T-helper 2 cell treated with Interferon-gamma antibody and Interleukin-4, amounts not matched to agents 100 ng/mL and 5 ng/mL, for 36 hours (primary cell): ENCODE results near the gene ATRN. TPM values are rescaled to one million over a fixed set of nuclear protein-coding genes. Genes with fewer than 3 reads are reported as not detected.

Experiments
- intact Hi-C: fragments of 100-400 bp; cut with micrococcal nuclease; formaldehyde crosslinking; loops from one replicate; pipeline ENCODE4 v1.15.1; 2023
- total RNA-seq: library from RNA; stranded (reverse); gene quantifications from 2 replicates; pipeline ENCODE4 v1.2.3, GENCODE V29; 2022

Gene ATRN
- total RNA-seq, 1 donor from 2014 or later, result 10.3 TPM

GRCh38 chr20:3692706-3693294, 222.0 kb downstream of the ATRN start:
- intact Hi-C loops, result no loop called here

DNA sequence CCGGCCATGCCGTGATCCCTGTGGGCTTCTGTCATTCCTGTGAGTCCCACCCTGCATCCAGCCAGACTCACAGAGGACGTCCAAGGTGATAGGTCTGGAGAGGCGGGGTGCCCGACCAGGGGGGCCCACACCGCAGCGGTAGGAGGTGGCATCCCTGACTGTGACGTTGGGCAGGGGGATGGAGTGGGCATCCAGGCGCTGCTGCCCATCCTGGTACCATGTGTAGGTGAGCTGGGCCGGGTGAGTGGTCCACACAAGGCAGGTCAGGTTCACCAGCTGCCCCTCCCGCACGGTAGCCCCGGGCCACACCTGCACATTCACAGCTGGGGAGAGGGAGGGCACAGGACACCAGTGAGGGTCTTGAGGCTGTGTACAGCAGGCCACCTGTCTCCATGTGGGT, 222.6 kb downstream of the ATRN start:
- intact Hi-C loops, result no loop called here

GRCh38 chr20:3694864-3695263, 224.0 kb downstream of the ATRN start:
- intact Hi-C loops, result no loop called here

DNA sequence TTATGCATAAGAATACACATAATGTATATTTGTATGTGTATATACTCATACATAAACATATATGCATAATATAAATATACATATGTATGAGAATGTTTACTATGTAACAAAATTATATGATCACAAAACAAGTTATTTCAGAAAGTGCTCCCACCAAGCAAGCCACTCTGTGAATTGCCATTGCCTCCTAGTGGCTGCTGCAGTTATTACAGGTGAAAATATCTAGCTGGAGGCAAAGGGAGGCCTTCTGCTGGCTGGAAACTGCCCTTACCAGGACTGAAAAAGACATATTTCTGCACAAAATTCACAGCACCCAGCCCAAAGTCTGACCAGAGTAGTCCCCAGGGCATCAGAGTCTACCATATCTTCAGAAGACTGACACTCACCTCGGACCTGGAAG, 225.4 kb downstream of the ATRN start:
- intact Hi-C loops, result no loop called here

GRCh38 chr20:3696745-3697587, 226.1 kb downstream of the ATRN start:
- intact Hi-C loops, result no loop called here

- intact Hi-C loops, result no loop called here
Observed at GRCh38 chr20:3697588-3698305, 226.9 kb downstream of the ATRN start.

GRCh38 chr20:3698591-3699001, 227.8 kb downstream of the ATRN start:
- intact Hi-C loops, result no loop called here

DNA sequence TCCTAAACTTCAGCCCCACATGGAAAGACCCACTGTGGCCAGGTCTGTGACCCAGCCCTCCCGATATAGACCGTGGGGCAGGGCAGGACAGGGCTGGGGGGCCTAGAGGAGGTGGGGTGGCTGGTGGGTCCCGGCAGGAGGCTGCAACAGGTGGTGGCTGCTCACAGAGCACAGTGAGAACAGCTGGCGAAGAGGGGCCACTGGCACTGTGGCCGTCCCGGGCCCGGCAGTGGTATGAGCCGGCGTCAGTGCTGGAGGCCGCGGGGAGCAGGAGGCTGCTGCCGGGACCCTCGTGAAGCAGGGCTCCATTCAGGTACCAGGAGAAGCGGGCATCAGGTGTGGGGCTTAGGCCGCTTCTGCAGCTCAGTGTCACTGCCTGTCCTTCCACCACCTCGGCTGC, 228.2 kb downstream of the ATRN start:
- intact Hi-C loops, result no loop called here

Other genes starting within 250 kb of the ATRN start
- 1.0 and 1.1 TPM in 2 replicates for gene SLC4A11, start 231.8 kb upstream of the ATRN start, total RNA-seq
- gene DNAAF9, start 63.3 kb upstream of the ATRN start, total RNA-seq, result 3.4 and 3.6 TPM in 2 replicates
- gene GFRA4, start 192.4 kb downstream of the ATRN start, total RNA-seq, result not detected in 2 replicates
- not detected in 2 replicates for gene ADAM33, start 211.0 kb downstream of the ATRN start, total RNA-seq
- not detected in 2 replicates for gene SIGLEC1, start 241.6 kb downstream of the ATRN start, total RNA-seq